Hematopoietic multipotent progenitor cell treated with erythropoietin and hydrocortisone succinate and interleukin-3 and kit ligand, for 8 days (in vitro differentiated cells): ENCODE results near the gene TMEM132D.

Source experiments
- DNase-seq: peaks from one replicate; pipeline ENCODE4 v3.0.0-alpha.2; 2015

The TMEM132D gene

GRCh38 chr12:129821964-129822363 lies 81.9 kb downstream of the TMEM132D start:
- no peak for DNase-seq

GRCh38 chr12:129819391-129819790 lies 84.4 kb downstream of the TMEM132D start:
- DNase-seq: no peak

GRCh38 chr12:129815846-129816245 lies 88.0 kb downstream of the TMEM132D start:
- DNase-seq: no peak

GRCh38 chr12:129811963-129812362 lies 91.9 kb downstream of the TMEM132D start:
- no peak for DNase-seq

GRCh38 chr12:129807136-129807535 lies 96.7 kb downstream of the TMEM132D start:
- DNase-seq: no peak

GRCh38 chr12:129791396-129791795 lies 112.4 kb downstream of the TMEM132D start:
- DNase-seq: no peak

GRCh38 chr12:129790930-129791329 lies 112.9 kb downstream of the TMEM132D start:
- no peak for DNase-seq

GRCh38 chr12:129790331-129790730 lies 113.5 kb downstream of the TMEM132D start:
- DNase-seq: no peak

GRCh38 chr12:129789921-129790320 lies 113.9 kb downstream of the TMEM132D start:
- no peak for DNase-seq

- no peak for DNase-seq
These were observed 115.2 kb downstream of the TMEM132D start for GRCh38 chr12:129788506-129789084.

- DNase-seq: no peak
These were observed 123.8 kb downstream of the TMEM132D start for GRCh38 chr12:129779989-129780388.

- no peak for DNase-seq
These were observed 124.8 kb downstream of the TMEM132D start for GRCh38 chr12:129779033-129779432.

- no peak for DNase-seq
These were observed 126.7 kb downstream of the TMEM132D start for GRCh38 chr12:129776977-129777667.

GRCh38 chr12:129772501-129773493 lies 131.0 kb downstream of the TMEM132D start:
- no peak for DNase-seq

GRCh38 chr12:129771238-129771637 lies 132.6 kb downstream of the TMEM132D start:
- DNase-seq: no peak

- no peak for DNase-seq
These were observed 138.1 kb downstream of the TMEM132D start for GRCh38 chr12:129765719-129766118.

- DNase-seq: no peak
These were observed 141.4 kb downstream of the TMEM132D start for GRCh38 chr12:129762436-129762835.

GRCh38 chr12:129753586-129753985 lies 150.2 kb downstream of the TMEM132D start:
- DNase-seq: no peak

GRCh38 chr12:129750421-129750820 lies 153.4 kb downstream of the TMEM132D start:
- DNase-seq: no peak

GRCh38 chr12:129746318-129746717 lies 157.5 kb downstream of the TMEM132D start:
- DNase-seq: no peak

GRCh38 chr12:129729170-129729569 lies 174.7 kb downstream of the TMEM132D start:
- DNase-seq: no peak

GRCh38 chr12:129727100-129727499 lies 176.7 kb downstream of the TMEM132D start:
- DNase-seq: no peak

- no peak for DNase-seq
These were observed 180.6 kb downstream of the TMEM132D start for GRCh38 chr12:129723260-129723659.

GRCh38 chr12:129720618-129721017 lies 183.2 kb downstream of the TMEM132D start:
- no peak for DNase-seq
